HG03108 (cell line): ENCODE results near the gene RUVBL1.
A peak's percentile ranks its signal among the peaks of the same experiment; 100 is the strongest.

ENCODE experiments used
- ATAC-seq: cut with Tn5 transposase; IDR thresholded peaks from one replicate; pipeline ENCODE4 v1.9.1; 2021; ENCODE audit warnings: moderate library complexity; ENCODE audit not compliant: unreplicated experiment

The RUVBL1 gene

GRCh38 chr3:128133273-128133883 lies 9.8 kb upstream of the RUVBL1 start:
- no peak for ATAC-seq

GRCh38 chr3:128131897-128132646 lies 8.5 kb upstream of the RUVBL1 start:
- ATAC-seq: no peak

- ATAC-seq: no peak
Measured at GRCh38 chr3:128128251-128128650, 4.6 kb upstream of the RUVBL1 start.

- no peak for ATAC-seq
Measured at GRCh38 chr3:128127236-128127635, 3.6 kb upstream of the RUVBL1 start.

- no peak for ATAC-seq
Measured at GRCh38 chr3:128123156-128123537, 465 bp downstream of the RUVBL1 start.

- ATAC-seq: no peak
Measured at GRCh38 chr3:128122013-128122412, 1.6 kb downstream of the RUVBL1 start.

GRCh38 chr3:128113817-128114794 lies 9.5 kb downstream of the RUVBL1 start:
- peak; percentile 71 for ATAC-seq

GRCh38 chr3:128112357-128112968 lies 11.1 kb downstream of the RUVBL1 start:
- no peak for ATAC-seq

- no peak for ATAC-seq
Measured at GRCh38 chr3:128111147-128111546, 12.5 kb downstream of the RUVBL1 start.

GRCh38 chr3:128107834-128108233 lies 15.8 kb downstream of the RUVBL1 start:
- ATAC-seq: no peak

GRCh38 chr3:128103136-128103676 lies 20.4 kb downstream of the RUVBL1 start:
- ATAC-seq: no peak

GRCh38 chr3:128100638-128101037 lies 23.0 kb downstream of the RUVBL1 start:
- no peak for ATAC-seq

GRCh38 chr3:128100161-128100560 lies 23.5 kb downstream of the RUVBL1 start:
- no peak for ATAC-seq

GRCh38 chr3:128098234-128098633 lies 25.4 kb downstream of the RUVBL1 start:
- no peak for ATAC-seq

- peak; percentile 83 for ATAC-seq
Measured at GRCh38 chr3:128095222-128095703, 28.3 kb downstream of the RUVBL1 start.

- no peak for ATAC-seq
Measured at GRCh38 chr3:128094295-128095151, 29.1 kb downstream of the RUVBL1 start.

GRCh38 chr3:128091586-128091985 lies 32.0 kb downstream of the RUVBL1 start:
- ATAC-seq: no peak

GRCh38 chr3:128089135-128089534 lies 34.5 kb downstream of the RUVBL1 start:
- no peak for ATAC-seq

GRCh38 chr3:128084675-128085021 lies 39.0 kb downstream of the RUVBL1 start:
- no peak for ATAC-seq
